ENCODE measurements around the gene LCE3D. TPM values are rescaled to one million over a fixed set of nuclear protein-coding genes. Genes with fewer than 3 reads are reported as not detected.

LCE3D gene
- total RNA-seq, 4 donors from 2014 or later = not detected

DNA sequence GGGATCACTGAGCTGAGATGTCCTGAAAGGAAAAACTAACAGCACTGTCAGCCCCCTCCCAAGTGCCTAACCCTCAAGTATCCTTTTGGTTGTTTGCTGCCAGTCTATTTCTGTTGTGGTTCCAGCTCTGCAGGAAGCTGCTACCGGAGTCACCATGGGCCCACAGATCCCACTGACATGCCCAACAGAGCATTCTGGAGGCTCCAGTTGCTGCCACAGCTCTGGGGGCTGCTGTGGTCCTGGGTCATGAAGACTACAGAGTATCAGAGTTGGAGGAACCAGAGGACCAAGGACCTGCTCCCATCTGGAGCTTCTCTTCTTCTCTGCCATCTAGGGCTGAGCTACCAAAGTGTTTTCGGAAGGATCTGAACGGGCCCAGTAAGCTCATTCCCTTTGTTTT, 41.7 kb upstream of the LCE3D start:
- in situ Hi-C loops (cut with MboI; ENCODE audit: low pct_ligation_motif_present in 1 of 4, low pct_unique_long_range_greater_than_20kb in 1 of 4, low sequenced_read_pairs in 3 of 4) = no loop called here
- TF ChIP-seq EP300 (IDR thresholded peaks at IDR 0.05; ENCODE audit: low read depth) (no peak), POLR2AphosphoS5 (IDR thresholded peaks at IDR 0.05) (no peak), POLR2A (IDR thresholded peaks at IDR 0.05) (no peak), CTCF (IDR thresholded peaks at IDR 0.05) (no peak)
- H3K4me3 ChIP-seq = no peak overlapping the region
- no peaks in the 10 kb centered on the region for H3K27me3 ChIP-seq
- intact Hi-C loops (cut with DNase I; ENCODE audit: low total_unique reads) = no loop called here
- H3K36me3 ChIP-seq = no peaks in the 10 kb centered on the region
- no peak overlapping the region for H3K27ac ChIP-seq
- H3K9me3 ChIP-seq = peaks cover 3 to 12% of the 10 kb centered on the region in 2 donors
- H3K4me1 ChIP-seq = no peaks in the 10 kb centered on the region
- DNase-seq = no peak
- WGBS, 2 donors (ENCODE audit: low coverage in 1 of 2) = 80% methylated on average over 2 to 3 of the region's 3 CpGs

GRCh38 chr1:152613511-152613910, 33.2 kb upstream of the LCE3D start, which contains the start of gene LCE3B:
Gene LCE3B, plus strand, starts transcription at chr1:152613811. Its CDS starts 0 bp downstream, at chr1:152613811.
- 100% methylated on average over 1 of the region's 1 CpG; no CpG with 5 or more reads in 1 of the 2 donors for WGBS, 2 donors (ENCODE audit: low coverage in 1 of 2)
- Histone ChIP-seq H3K9me3 (peaks cover under 1 to 5% of the 10 kb centered on the region in 2 donors), H3K4me1 (no peaks in the 10 kb centered on the region), H3K4me3 (no peak within 1 kb of the TSS), H3K36me3 (no peaks in the 10 kb centered on the region), H3K27ac (no peak within 1 kb of the TSS), H3K27me3 (no peaks in the 10 kb centered on the region)
- TF ChIP-seq CTCF (IDR thresholded peaks at IDR 0.05) (no peak), EP300 (IDR thresholded peaks at IDR 0.05; ENCODE audit: low read depth) (no peak), POLR2AphosphoS5 (IDR thresholded peaks at IDR 0.05) (no peak), POLR2A (IDR thresholded peaks at IDR 0.05) (no peak)
- intact Hi-C loops (cut with DNase I; ENCODE audit: low total_unique reads) (no loop called here), in situ Hi-C loops (cut with MboI; ENCODE audit: low pct_ligation_motif_present in 1 of 4, low pct_unique_long_range_greater_than_20kb in 1 of 4, low sequenced_read_pairs in 3 of 4) (no loop called here)
- DNase-seq = no peak

GRCh38 chr1:152599934-152600333, 19.6 kb upstream of the LCE3D start, which contains the start of gene LCE3C:
Gene LCE3C, plus strand, starts transcription at chr1:152600234. Its CDS starts 498 bp downstream, at chr1:152600732.
- no peaks in the 10 kb centered on the region for H3K27me3 ChIP-seq
- TF ChIP-seq EP300 (IDR thresholded peaks at IDR 0.05; ENCODE audit: low read depth) (no peak), POLR2AphosphoS5 (IDR thresholded peaks at IDR 0.05) (no peak), CTCF (IDR thresholded peaks at IDR 0.05) (no peak), POLR2A (IDR thresholded peaks at IDR 0.05) (no peak)
- 74% methylated on average over 4 of the region's 4 CpGs; no CpG with 5 or more reads in 1 of the 2 donors for WGBS, 2 donors (ENCODE audit: low coverage in 1 of 2)
- intact Hi-C loops (cut with DNase I; ENCODE audit: low total_unique reads) (no loop called here), in situ Hi-C loops (cut with MboI; ENCODE audit: low pct_ligation_motif_present in 1 of 4, low pct_unique_long_range_greater_than_20kb in 1 of 4, low sequenced_read_pairs in 3 of 4) (no loop called here)
- no peaks in the 10 kb centered on the region for H3K4me1 ChIP-seq
- no peaks in the 10 kb centered on the region for H3K9me3 ChIP-seq
- no peaks in the 10 kb centered on the region for H3K36me3 ChIP-seq
- no peak within 1 kb of the TSS for H3K4me3 ChIP-seq
- no peak within 1 kb of the TSS for H3K27ac ChIP-seq
- no peak for DNase-seq

- no peak for DNase-seq
- no peaks in the 10 kb centered on the region for H3K36me3 ChIP-seq
- H3K27ac ChIP-seq = no peak overlapping the region
- no peak for TF ChIP-seq POLR2A (IDR thresholded peaks at IDR 0.05)
- no peak for TF ChIP-seq CTCF (IDR thresholded peaks at IDR 0.05)
- TF ChIP-seq POLR2AphosphoS5 (IDR thresholded peaks at IDR 0.05) = no peak
- TF ChIP-seq EP300 (IDR thresholded peaks at IDR 0.05; ENCODE audit: low read depth) = no peak
- 86% methylated on average over 2 of the region's 2 CpGs; no CpG with 5 or more reads in 1 of the 2 donors for WGBS, 2 donors (ENCODE audit: low coverage in 1 of 2)
- no peaks in the 10 kb centered on the region for H3K4me1 ChIP-seq
- H3K27me3 ChIP-seq = no peaks in the 10 kb centered on the region
- no peak overlapping the region for H3K4me3 ChIP-seq
- intact Hi-C loops (cut with DNase I; ENCODE audit: low total_unique reads) = no loop called here
- in situ Hi-C loops (cut with MboI; ENCODE audit: low pct_ligation_motif_present in 1 of 4, low pct_unique_long_range_greater_than_20kb in 1 of 4, low sequenced_read_pairs in 3 of 4) = no loop called here
- H3K9me3 ChIP-seq = no peaks in the 10 kb centered on the region
Observed at GRCh38 chr1:152596986-152597385, 16.7 kb upstream of the LCE3D start.

Measured in transverse colon (tissue), 4 donors.